H1 (cell line): Measurements from ENCODE around the gene ALOX5AP. TPM values are rescaled to one million over a fixed set of nuclear protein-coding genes. Genes with fewer than 3 reads are reported as not detected.

Experiments
- CTCF ChIA-PET: fragments of 300-600 bp; sonication (Branson Sonifier 250); formaldehyde crosslinking; loops from one replicate; lab custom pipeline; 2021; ENCODE audit not compliant: partially characterized antibody; lab: Charles Lee
- POLR2A ChIA-PET: fragments of 300-600 bp; sonication (Branson Sonifier 250); formaldehyde crosslinking; loops from one replicate; lab custom pipeline; 2021; ENCODE audit warnings: inconsistent platforms; ENCODE audit not compliant: partially characterized antibody; lab: Charles Lee
- DNase-seq, 2 experiments: peaks; one replicate each; pipeline versions ENCODE4 v3.0.0 to v3.0.0-alpha.2; 2010 to 2022; ENCODE audit warnings: low spot score in 2 of 2, low read depth in 1 of 2, mixed read lengths in 1 of 2
- FAIRE-seq: peaks from 2 replicates; lab custom pipeline; 2011; peaks lifted over from hg19 to GRCh38; lab: Jason Lieb, UNC
- H2AFZ ChIP-seq: 2 replicates; pipeline ENCODE4 v1.8.1; 2012; ENCODE audit warnings: low read length, inconsistent platforms
- H2AK5ac ChIP-seq: 2 replicates; pipeline ENCODE4 v1.6.1; 2013; ENCODE audit warnings: low read depth, low read length
- H2BK120ac ChIP-seq: replicated peaks from 2 replicates; pipeline ENCODE3; 2013; ENCODE audit warnings: low read depth, low read length, inconsistent platforms
- H2BK12ac ChIP-seq: 2 replicates; pipeline ENCODE4 v1.6.1; 2013; ENCODE audit warnings: low read depth, low read length
- H2BK15ac ChIP-seq: 2 replicates; pipeline ENCODE4 v1.6.1; 2013; ENCODE audit warnings: low read length
- H2BK20ac ChIP-seq: 2 replicates; pipeline ENCODE4 v1.6.1; 2013; ENCODE audit warnings: low read length
- H2BK5ac ChIP-seq: 2 replicates; pipeline ENCODE4 v1.6.1; 2013; ENCODE audit warnings: low read depth, low read length
- H3K14ac ChIP-seq: 2 replicates; pipeline ENCODE4 v1.6.1; 2013; ENCODE audit warnings: inconsistent platforms; ENCODE audit not compliant: insufficient read length
- H3K18ac ChIP-seq: 2 replicates; pipeline ENCODE4 v1.6.1; 2013; ENCODE audit warnings: low read length; ENCODE audit errors: extremely low read depth
- H3K23ac ChIP-seq: 2 replicates; pipeline ENCODE4 v1.6.1; 2013; ENCODE audit warnings: inconsistent platforms; ENCODE audit not compliant: insufficient read length
- H3K23me2 ChIP-seq: 2 replicates; pipeline ENCODE4 v1.6.1; 2013; ENCODE audit warnings: low read depth, low read length
- H3K27ac ChIP-seq: 2 replicates; pipeline ENCODE4 v1.6.1; 2011; ENCODE audit warnings: low read depth, low read length, inconsistent platforms
- H3K27me3 ChIP-seq, 4 experiments: replicated peaks in 1 of 4; 1 replicate in 1 of 4; 2 replicates in 3 of 4; pipeline versions ENCODE4 v1.6.1 to v1.8.1; 2011 to 2013; ENCODE audit warnings: low read length in 3 of 4, mild to moderate bottlenecking in 3 of 4, inconsistent platforms in 2 of 4, mixed read lengths in 2 of 4, moderate library complexity in 1 of 4; ENCODE audit not compliant: control insufficient read depth in 3 of 4, insufficient read depth in 3 of 4; ENCODE audit errors: extremely low read depth in 1 of 4
- H3K36me3 ChIP-seq, 4 experiments: 2 replicates each; pipeline versions ENCODE4 v1.6.1 to v1.8.1; 2011 to 2013; ENCODE audit warnings: mild to moderate bottlenecking in 4 of 4, low read length in 3 of 4, moderate library complexity in 2 of 4, control low read depth in 1 of 4, inconsistent platforms in 1 of 4; ENCODE audit not compliant: insufficient read depth in 4 of 4, control insufficient read depth in 2 of 4
- H3K4ac ChIP-seq: replicated peaks from 2 replicates; pipeline ENCODE3; 2013; ENCODE audit warnings: low read length, low read depth, mixed read lengths, inconsistent platforms; ENCODE audit not compliant: insufficient read length
- H3K4me1 ChIP-seq, 4 experiments: replicated peaks in 1 of 4; 1 replicate in 1 of 4; 2 replicates in 3 of 4; pipeline versions ENCODE4 v1.6.1 to v1.8.1; 2011 to 2013; ENCODE audit warnings: low read length in 3 of 4, inconsistent platforms in 2 of 4, mixed read lengths in 1 of 4; ENCODE audit not compliant: insufficient read depth in 4 of 4, control insufficient read depth in 3 of 4
- H3K4me2 ChIP-seq, 2 experiments: 2 replicates each; pipeline versions ENCODE4 v1.6.1 to v1.8.1; 2011 to 2013; ENCODE audit warnings: low read depth in 2 of 2, low read length in 2 of 2, control low read depth in 1 of 2, inconsistent platforms in 1 of 2, mild to moderate bottlenecking in 1 of 2; ENCODE audit not compliant: insufficient read depth in 1 of 2
- H3K4me3 ChIP-seq, 4 experiments: fragments of 200-600, 300-600 bp in 1 of 4; sonication (generic), shearing (Covaris generic), sonication (Bioruptor Twin) in 1 of 4; 2 replicates each; pipeline versions ENCODE4 v1.5.1 to v1.8.1; 2011 to 2016; ENCODE audit warnings: low read length in 4 of 4, low read depth in 3 of 4, control low read depth in 2 of 4, inconsistent platforms in 2 of 4, mild to moderate bottlenecking in 2 of 4, mixed read lengths in 1 of 4, moderate library complexity in 1 of 4; ENCODE audit not compliant: insufficient read depth in 2 of 4; ENCODE audit errors: extremely low read depth in 1 of 4
- H3K56ac ChIP-seq: replicated peaks from 2 replicates; pipeline ENCODE3; 2013; ENCODE audit warnings: low read depth, mild to moderate bottlenecking, mixed read lengths, low read length, inconsistent platforms; ENCODE audit not compliant: insufficient read length
- H3K79me1 ChIP-seq: 2 replicates; pipeline ENCODE4 v1.6.1; 2013; ENCODE audit warnings: low read depth, low read length, control low read depth
- H3K79me2 ChIP-seq, 2 experiments: 2 replicates each; pipeline versions ENCODE4 v1.6.1 to v1.8.1; 2012 to 2013; ENCODE audit warnings: low read length in 2 of 2, mild to moderate bottlenecking in 2 of 2, inconsistent platforms in 1 of 2; ENCODE audit not compliant: insufficient read depth in 2 of 2, control insufficient read depth in 1 of 2
- H3K9ac ChIP-seq, 4 experiments: replicated peaks in 1 of 4; 1 replicate in 1 of 4; 2 replicates in 3 of 4; pipeline versions ENCODE4 v1.6.1 to v1.8.1; 2011 to 2013; ENCODE audit warnings: low read depth in 3 of 4, low read length in 3 of 4, control low read depth in 2 of 4, mild to moderate bottlenecking in 2 of 4, moderate library complexity in 2 of 4, inconsistent platforms in 1 of 4; ENCODE audit errors: extremely low read depth in 1 of 4
- H3K9me3 ChIP-seq, 2 experiments: 2 replicates each; pipeline versions ENCODE4 v1.6.1 to v1.8.1; 2012 to 2013; ENCODE audit warnings: mild to moderate bottlenecking in 2 of 2, moderate library complexity in 2 of 2, control low read depth in 1 of 2, inconsistent platforms in 1 of 2, low read depth in 1 of 2, low read length in 1 of 2, mixed read lengths in 1 of 2; ENCODE audit not compliant: insufficient read depth in 2 of 2
- H4K20me1 ChIP-seq, 2 experiments: replicated peaks in 1 of 2; 2 replicates each; pipeline versions ENCODE3 to v1.8.1; 2011 to 2013; ENCODE audit warnings: inconsistent platforms in 2 of 2, low read length in 2 of 2, mild to moderate bottlenecking in 1 of 2; ENCODE audit not compliant: insufficient read depth in 2 of 2, control insufficient read depth in 1 of 2
- H4K5ac ChIP-seq: 2 replicates; pipeline ENCODE4 v1.6.1; 2013; ENCODE audit warnings: low read length, low read depth, mixed read lengths, inconsistent platforms; ENCODE audit not compliant: insufficient read length
- H4K8ac ChIP-seq: 2 replicates; pipeline ENCODE4 v1.8.0; 2013; ENCODE audit warnings: mild to moderate bottlenecking, moderate library complexity, low read length, inconsistent platforms; ENCODE audit not compliant: insufficient read depth; ENCODE audit errors: extremely low read depth
- H4K91ac ChIP-seq: replicated peaks from 2 replicates; pipeline ENCODE3; 2013; ENCODE audit warnings: low read length, mixed read lengths, inconsistent platforms; ENCODE audit not compliant: insufficient read length
- CBX5 ChIP-seq: fragments of 300-800, 300-1000 bp; sonication (generic); IDR thresholded peaks from 2 replicates; pipeline ENCODE4 v1.7.1; 2016; ENCODE audit warnings: antibody characterized with exemption, low read length, low read depth
- MAFK ChIP-seq: IDR thresholded peaks from 2 replicates; pipeline ENCODE4 v1.6.1; 2012; ENCODE audit warnings: low read depth, mild to moderate bottlenecking, improper control_type of control experiment, low read length
- MAX ChIP-seq: IDR thresholded peaks from 2 replicates; pipeline ENCODE4 v1.6.1; 2012; ENCODE audit warnings: inconsistent platforms
- POLR2AphosphoS5 ChIP-seq: IDR thresholded peaks from 2 replicates; pipeline ENCODE4 v1.6.1; 2011; ENCODE audit warnings: low read depth, low read length
- POU5F1 ChIP-seq: IDR thresholded peaks from 2 replicates; pipeline ENCODE4 v1.6.1; 2011; ENCODE audit warnings: low read depth, mild to moderate bottlenecking, low read length, moderate library complexity
- SIN3A ChIP-seq, 2 experiments: IDR thresholded peaks in 1 of 2; conservative IDR thresholded peaks in 1 of 2; 2 replicates each; pipeline ENCODE4 v1.6.1; 2011 to 2012; ENCODE audit warnings: low read length in 2 of 2, improper control_type of control experiment in 1 of 2, low read depth in 1 of 2, mild to moderate bottlenecking in 1 of 2
- SIX5 ChIP-seq: IDR thresholded peaks from 2 replicates; pipeline ENCODE4 v1.6.1; 2011; ENCODE audit warnings: mild to moderate bottlenecking, low read depth, low read length
- SUZ12 ChIP-seq: fragments of 200-600 bp; sonication (generic); IDR thresholded peaks from 2 replicates; pipeline ENCODE4 v1.6.1; 2012; ENCODE audit warnings: mild to moderate bottlenecking, inconsistent platforms, low read length, moderate library complexity, mixed read lengths
- WGBS, 2 experiments: shearing (Covaris generic) in 1 of 2; methylation state at CpG; one replicate each; pipeline versions ENCODE4 v1.1.6 to v1.1.7; 2013 to 2015; ENCODE audit warnings: low lambda C conversion rate in 2 of 2, mixed read lengths in 2 of 2, inconsistent platforms in 1 of 2, low coverage in 1 of 2, missing lambda C conversion rate in 1 of 2; ENCODE audit not compliant: insufficient replicate concordance in 2 of 2, insufficient coverage in 1 of 2, insufficient read length in 1 of 2; ENCODE audit errors: extremely low coverage in 1 of 2, missing lambda C conversion rate in 1 of 2; 5-methylcytosine and 5-hydroxymethylcytosine counted together
- polyA plus RNA-seq, 7 experiments: library from polyadenylated mRNA; depleted of rRNA in 3 of 7; stranded (reverse) in 5 of 7; unstranded in 2 of 7; fragments of >200 nt in 5 of 7; fragments of 200-250 nt in 2 of 7; gene quantifications; 1 replicate in 5 of 7; 2 replicates in 1 of 7; 4 replicates in 1 of 7; pipeline versions ENCODE4 v1.2.1 to v1.2.3, GENCODE V29; 2011 to 2013; ENCODE audit warnings: missing spikeins in 2 of 7, mixed read lengths in 2 of 7
- total RNA-seq: library from RNA; stranded (reverse); fragmentation: NEBNext Ultra II Directional; extraction: Animal tissue kit (Norgen Biotek cat#: 25700); gene quantifications from 2 replicates; pipeline ENCODE4 v1.2.1, GENCODE V29; 2021

ALOX5AP gene
- total and polyA plus RNA-seq, 2 of the 8 experiments (the other 6 are each of a cell fraction or from before 2014, with no cell fraction given) = not detected

GRCh38 chr13:30696278-30697176 is 38.8 kb upstream of the ALOX5AP start:
- H4K91ac ChIP-seq = no peak overlapping the region
- no peak overlapping the region for H2BK15ac ChIP-seq
- no peak for DNase-seq
- H3K18ac ChIP-seq = peak overlapping the region; percentile 1; the same call in 1 of the 2 replicates
- no peaks in the 10 kb centered on the region for H3K79me1 ChIP-seq
- H2BK120ac ChIP-seq = no peak overlapping the region
- no peak overlapping the region for H3K56ac ChIP-seq
- H4K20me1 ChIP-seq = no peaks in the 10 kb centered on the region
- H3K27me3 ChIP-seq = no peaks in the 10 kb centered on the region
- H3K4me3 ChIP-seq = no peak overlapping the region
- no peak overlapping the region for H4K8ac ChIP-seq
- no peak overlapping the region for H3K23ac ChIP-seq
- WGBS, 2 experiments = 56% methylated on average over 11 of the region's 11 CpGs; no CpG with 5 or more reads in 1 of the 2 experiments
- H3K4ac ChIP-seq = no peak overlapping the region
- H2BK12ac ChIP-seq = no peak overlapping the region
- H3K36me3 ChIP-seq = no peaks in the 10 kb centered on the region
- ChIA-PET CTCF (interaction anchor here (1.2 kb wide), 1 partner anchor 11 kb away, joined by 6 read pairs; no protein-coding TSS in a partner anchor), POLR2A (no interaction called here)
- H2AK5ac ChIP-seq = no peak overlapping the region
- H3K23me2 ChIP-seq = no peaks in the 10 kb centered on the region
- no peaks in the 10 kb centered on the region for H3K79me2 ChIP-seq
- no peak for FAIRE-seq
- no peak overlapping the region for H3K9ac ChIP-seq
- peaks cover 0 to 5% (median 0%) of the 10 kb centered on the region in 4 experiments; a peak in 3 of 7 replicates for H3K4me1 ChIP-seq
- H4K5ac ChIP-seq = no peak overlapping the region
- H2BK20ac ChIP-seq = 0 out of 2 replicates have a peak overlapping the region, but pooled peaks have one; percentile 18
- H2AFZ ChIP-seq = peak overlapping the region; percentile 79; the same call in 1 of the 2 replicates
- no peak overlapping the region for H3K27ac ChIP-seq
- no peaks in the 10 kb centered on the region for H3K9me3 ChIP-seq
- 0 out of 2 replicates have a peak overlapping the region, but pooled peaks have one; percentile 55 for H2BK5ac ChIP-seq
- no peak overlapping the region for H3K4me2 ChIP-seq
- TF ChIP-seq SIN3A (conservative IDR thresholded peaks at IDR 0.05 in 1 of 2, IDR thresholded peaks at IDR 0.05 in 1 of 2; ENCODE audit: low read depth in 1 of 2, low read length in 2 of 2) (no peak), MAX (no peak), SIX5 (no peak), POU5F1 (no peak), SUZ12 (no peak), MAFK (peak; percentile 72; the same call in 1 of the 2 replicates), POLR2AphosphoS5 (no peak), CBX5 (no peak)
- H3K14ac ChIP-seq = no peak overlapping the region
